ENCODE results near the gene AP1G2. TPM values are rescaled to one million over a fixed set of nuclear protein-coding genes. Genes with fewer than 3 reads are reported as not detected.

Gene AP1G2
- total and polyA plus RNA-seq, 4 donors = 12.4 to 26.6 (median 17.3) TPM

- Histone ChIP-seq H3K27me3 (ENCODE audit: control insufficient read depth in 4 of 4, insufficient read depth in 4 of 4, low read length in 3 of 4) (no peaks in the 10 kb centered on the region), H3K9ac (ENCODE audit: low read depth in 1 of 2, low read length in 2 of 2) (peak overlapping the region; percentile 32 to 62), H3K9me3 (ENCODE audit: control insufficient read depth in 4 of 4, low read length in 3 of 4) (no peaks in the 10 kb centered on the region), H3K27ac (ENCODE audit: low read depth in 1 of 2, low read length in 2 of 2) (peak overlapping the region; percentile 76 to 87), H3K36me3 (ENCODE audit: control insufficient read depth in 4 of 4, insufficient read depth in 3 of 4, low read depth in 1 of 4, low read length in 3 of 4) (no peaks in the 10 kb centered on the region), H3K4me1 (ENCODE audit: control insufficient read depth in 4 of 4, insufficient read depth in 4 of 4, low read length in 3 of 4) (peaks cover 17 to 55% (median 44%) of the 10 kb centered on the region in 4 donors), H3K4me3 (ENCODE audit: low read depth in 1 of 3, low read length in 3 of 3) (no peak overlapping the region)
- 29% methylated on average over 6 of the region's 6 CpGs for WGBS
- DNase-seq (ENCODE audit: low spot score) = no peak
- TF ChIP-seq TAF1 (conservative IDR thresholded peaks at IDR 0.05) (no peak), ZBTB33 (IDR thresholded peaks at IDR 0.05) (peak; percentile 31), FOXA1 (IDR thresholded peaks at IDR 0.05) (peak; percentile 38), HNF4G (IDR thresholded peaks at IDR 0.05) (peak; percentile 26), FOXA2 (IDR thresholded peaks at IDR 0.05) (peak; percentile 83), YY1 (IDR thresholded peaks at IDR 0.05) (peak; percentile 95), REST (IDR thresholded peaks at IDR 0.05) (peak; percentile 71), HNF4A (conservative IDR thresholded peaks at IDR 0.05) (peak; percentile 75 to 80), GABPA (IDR thresholded peaks at IDR 0.05 in 1 of 2, conservative IDR thresholded peaks at IDR 0.05 in 1 of 2) (peak in 1 of 2 donors; percentile 9), SP1 (IDR thresholded peaks at IDR 0.05) (peak; percentile 88), RXRA (IDR thresholded peaks at IDR 0.05) (peak; percentile 51 to 73), JUND (IDR thresholded peaks at IDR 0.05) (peak in 1 of 2 donors; percentile 66), EGR1 (IDR thresholded peaks at IDR 0.05; ENCODE audit: low read depth in 2 of 2) (no peak), CTCF (IDR thresholded peaks at IDR 0.05; ENCODE audit: low read depth, low read length, missing input control) (no peak), NR2F2 (IDR thresholded peaks at IDR 0.05) (no peak), MAX (IDR thresholded peaks at IDR 0.05) (peak; percentile 38), ATF3 (IDR thresholded peaks at IDR 0.05) (no peak), RAD21 (IDR thresholded peaks at IDR 0.05) (peak in 1 of 2 donors; percentile 18)
Observed at GRCh38 chr14:23613242-23614070, 45.9 kb upstream of the AP1G2 start.
